ENCODE data around the gene SAMD4B. TPM values are rescaled to one million over a fixed set of nuclear protein-coding genes. Genes with fewer than 3 reads are reported as not detected.
A peak's percentile ranks its signal among the peaks of the same experiment; 100 is the strongest.
"Not testable (repeated sequence)": the region's sequence is repeated elsewhere in the genome, so short reads cannot be mapped to it uniquely, and the experiment has no call there.

The SAMD4B gene
- total and polyA plus RNA-seq, 9 donors: 59.0 to 139 (median 110) TPM

DNA sequence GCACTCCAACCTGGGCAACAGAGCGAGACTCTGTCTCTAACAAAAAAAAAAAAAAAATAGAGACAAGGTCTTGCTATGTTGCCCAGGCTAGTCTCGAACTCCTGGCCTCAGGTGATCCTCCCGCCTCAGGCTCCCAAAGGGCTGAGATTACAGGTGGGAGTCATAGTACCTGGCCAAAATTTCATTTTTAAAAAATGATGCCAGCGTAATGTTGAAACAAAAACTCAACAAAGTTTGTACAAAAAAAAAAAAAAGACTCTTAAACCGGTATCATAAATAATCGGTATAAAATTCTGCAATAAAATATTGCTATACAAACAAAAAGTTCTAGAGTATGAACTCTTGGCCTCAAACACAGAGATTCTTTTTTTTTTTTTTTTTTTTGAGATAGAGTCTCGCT is 9.9 kb upstream of the SAMD4B start:
- DNase-seq: no peak
- 80 to 86% (median 82%) methylated on average over 7 of the region's 7 CpGs for WGBS, 3 donors

DNA sequence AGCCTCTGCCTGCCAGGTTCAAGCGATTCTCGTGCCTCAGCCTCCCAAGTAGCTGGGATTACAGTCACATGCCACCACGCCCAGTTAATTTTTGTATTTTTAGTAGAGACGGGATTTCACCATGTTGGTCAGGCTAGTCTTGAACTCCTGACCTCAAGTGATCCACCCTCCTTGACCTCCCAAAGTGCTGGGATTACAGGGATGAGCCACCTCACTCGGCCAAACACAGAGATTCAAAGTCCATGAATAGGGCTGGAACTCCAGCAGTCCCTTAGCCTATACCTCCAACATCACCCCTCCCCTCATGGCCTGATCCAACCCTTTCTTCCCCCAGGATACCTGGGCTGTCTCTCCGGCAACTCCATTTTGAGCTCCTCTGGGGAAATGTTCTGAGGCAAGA is 9.5 kb upstream of the SAMD4B start:
- H3K4me3 ChIP-seq; DNase-seq; intact Hi-C loops (cut with DNase I); H3K27ac ChIP-seq; H3K27me3 ChIP-seq; H3K36me3 ChIP-seq; H3K9me3 ChIP-seq; H3K4me1 ChIP-seq (ENCODE audit: insufficient read depth): not testable (repeated sequence)
- WGBS, 3 donors: 71 to 74% (median 71%) methylated on average over 6 of the region's 6 CpGs

More for the DNA sequence above, 9.9 kb upstream of the SAMD4B start:
- TF ChIP-seq EP300 (IDR thresholded peaks at IDR 0.05): no peak
- TF ChIP-seq, protein P1, sequence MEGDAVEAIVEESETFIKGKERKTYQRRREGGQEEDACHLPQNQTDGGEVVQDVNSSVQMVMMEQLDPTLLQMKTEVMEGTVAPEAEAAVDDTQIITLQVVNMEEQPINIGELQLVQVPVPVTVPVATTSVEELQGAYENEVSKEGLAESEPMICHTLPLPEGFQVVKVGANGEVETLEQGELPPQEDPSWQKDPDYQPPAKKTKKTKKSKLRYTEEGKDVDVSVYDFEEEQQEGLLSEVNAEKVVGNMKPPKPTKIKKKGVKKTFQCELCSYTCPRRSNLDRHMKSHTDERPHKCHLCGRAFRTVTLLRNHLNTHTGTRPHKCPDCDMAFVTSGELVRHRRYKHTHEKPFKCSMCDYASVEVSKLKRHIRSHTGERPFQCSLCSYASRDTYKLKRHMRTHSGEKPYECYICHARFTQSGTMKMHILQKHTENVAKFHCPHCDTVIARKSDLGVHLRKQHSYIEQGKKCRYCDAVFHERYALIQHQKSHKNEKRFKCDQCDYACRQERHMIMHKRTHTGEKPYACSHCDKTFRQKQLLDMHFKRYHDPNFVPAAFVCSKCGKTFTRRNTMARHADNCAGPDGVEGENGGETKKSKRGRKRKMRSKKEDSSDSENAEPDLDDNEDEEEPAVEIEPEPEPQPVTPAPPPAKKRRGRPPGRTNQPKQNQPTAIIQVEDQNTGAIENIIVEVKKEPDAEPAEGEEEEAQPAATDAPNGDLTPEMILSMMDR (IDR thresholded peaks at IDR 0.05): no peak
- no peak for TF ChIP-seq POLR2A (IDR thresholded peaks at IDR 0.05)
- intact Hi-C loops (cut with DNase I): no loop called here
- H3K9me3 ChIP-seq: no peaks in the 10 kb centered on the region
- no peaks in the 10 kb centered on the region for H3K4me1 ChIP-seq (ENCODE audit: insufficient read depth)
- H3K27ac ChIP-seq: no peak overlapping the region
- H3K36me3 ChIP-seq: no peaks in the 10 kb centered on the region
- H3K27me3 ChIP-seq: no peaks in the 10 kb centered on the region
- no peak overlapping the region for H3K4me3 ChIP-seq

DNA sequence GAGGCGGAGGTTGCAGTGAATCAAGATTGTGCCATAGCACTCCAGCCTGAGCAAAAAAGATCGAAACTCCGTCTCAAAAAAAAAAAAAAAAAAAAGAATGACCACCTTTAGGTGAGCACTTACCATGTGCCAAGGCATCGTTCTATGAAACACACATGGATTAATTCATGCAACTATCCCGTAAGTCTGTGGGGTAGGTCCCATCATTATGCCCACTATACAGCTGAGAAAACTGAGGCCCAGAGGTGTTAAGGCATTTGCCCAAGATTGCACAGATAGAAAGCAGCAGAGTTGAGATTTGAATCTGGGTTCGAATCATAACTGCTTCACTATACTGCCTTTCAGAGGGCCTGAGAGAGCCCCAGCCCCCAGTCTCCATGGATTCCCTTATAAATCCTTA is 8.7 kb upstream of the SAMD4B start:
- H3K4me3 ChIP-seq: no peak overlapping the region
- TF ChIP-seq, protein P1 (IDR thresholded peaks at IDR 0.05): no peak
- TF ChIP-seq POLR2A (IDR thresholded peaks at IDR 0.05) (no peak), EP300 (IDR thresholded peaks at IDR 0.05) (no peak)
- no peaks in the 10 kb centered on the region for H3K9me3 ChIP-seq
- H3K27ac ChIP-seq: no peak overlapping the region
- WGBS, 3 donors: 86 to 95% (median 87%) methylated on average over 6 of the region's 6 CpGs
- no peaks in the 10 kb centered on the region for H3K4me1 ChIP-seq (ENCODE audit: insufficient read depth)
- no peaks in the 10 kb centered on the region for H3K27me3 ChIP-seq
- intact Hi-C loops (cut with DNase I): no loop called here
- no peaks in the 10 kb centered on the region for H3K36me3 ChIP-seq
- no peak for DNase-seq

DNA sequence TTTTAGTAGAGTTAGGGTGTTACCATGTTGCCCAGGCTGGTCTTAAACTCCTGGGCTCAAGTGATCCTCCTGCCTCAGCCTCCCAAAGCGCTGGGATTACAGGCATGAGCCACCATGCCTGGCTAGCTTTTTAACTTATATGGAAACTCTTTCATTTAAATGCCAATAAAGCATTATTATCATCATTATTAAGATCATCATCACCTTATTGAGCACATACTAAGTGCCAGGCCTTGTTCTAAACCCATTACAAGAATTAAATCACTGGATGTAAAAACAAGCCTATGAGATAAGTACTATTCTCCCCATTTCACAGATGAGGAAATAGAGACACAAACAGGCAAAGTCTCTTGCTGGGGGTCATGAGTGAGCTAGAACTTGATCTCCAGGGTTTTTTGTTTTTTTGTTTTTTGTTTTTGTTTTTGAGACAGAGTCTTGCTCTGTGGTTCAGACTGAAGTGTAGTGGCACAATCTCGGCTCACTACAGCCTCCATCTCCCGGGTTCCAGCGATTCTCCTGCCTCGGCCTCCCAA is 7.7 kb upstream of the SAMD4B start:
- H3K4me1 ChIP-seq (ENCODE audit: insufficient read depth): no peaks in the 10 kb centered on the region
- no peaks in the 10 kb centered on the region for H3K9me3 ChIP-seq
- H3K36me3 ChIP-seq: no peaks in the 10 kb centered on the region
- intact Hi-C loops (cut with DNase I): no loop called here
- no peak overlapping the region for H3K4me3 ChIP-seq
- WGBS, 3 donors: 89 to 94% (median 92%) methylated on average over 5 of the region's 5 CpGs
- DNase-seq: no peak
- TF ChIP-seq POLR2A (IDR thresholded peaks at IDR 0.05): no peak
- no peak for TF ChIP-seq EP300 (IDR thresholded peaks at IDR 0.05)
- TF ChIP-seq, protein P1 (IDR thresholded peaks at IDR 0.05): no peak
- no peaks in the 10 kb centered on the region for H3K27me3 ChIP-seq
- no peak overlapping the region for H3K27ac ChIP-seq

DNA sequence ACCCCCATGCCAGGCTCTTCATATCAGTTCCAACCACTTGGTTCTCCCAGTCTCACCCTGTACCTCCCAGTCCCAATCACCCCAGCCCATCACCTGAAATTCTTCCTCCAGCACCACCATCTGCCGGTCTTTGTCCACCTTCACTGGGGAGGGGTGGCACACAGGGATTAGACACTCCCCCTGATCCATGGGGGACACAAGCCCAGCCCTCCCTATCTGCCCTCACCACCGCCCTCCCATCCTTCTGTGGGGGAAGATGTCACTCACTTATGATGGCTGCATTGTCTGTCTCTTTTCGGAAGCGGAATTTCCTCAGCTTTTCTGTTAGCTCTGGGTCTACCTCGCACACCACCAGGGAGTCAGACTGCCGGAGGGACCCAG is 7.1 kb upstream of the SAMD4B start:
- H3K27ac ChIP-seq: no peak overlapping the region
- TF ChIP-seq EP300 (IDR thresholded peaks at IDR 0.05) (no peak), POLR2A (IDR thresholded peaks at IDR 0.05) (no peak)
- TF ChIP-seq, protein P1 (IDR thresholded peaks at IDR 0.05): no peak
- intact Hi-C loops (cut with DNase I): no loop called here

More for the DNA sequence above, 7.1 kb upstream of the SAMD4B start:
- no peaks in the 10 kb centered on the region for H3K9me3 ChIP-seq
- H3K36me3 ChIP-seq: no peaks in the 10 kb centered on the region
- 60 to 63% (median 61%) methylated on average over 6 of the region's 6 CpGs for WGBS, 3 donors
- H3K27me3 ChIP-seq: no peaks in the 10 kb centered on the region
- H3K4me3 ChIP-seq: peak overlapping the region; percentile 24
- H3K4me1 ChIP-seq (ENCODE audit: insufficient read depth): no peaks in the 10 kb centered on the region
- no peak for DNase-seq
